ENCODE results near the gene TLX2.

The TLX2 gene

DNA sequence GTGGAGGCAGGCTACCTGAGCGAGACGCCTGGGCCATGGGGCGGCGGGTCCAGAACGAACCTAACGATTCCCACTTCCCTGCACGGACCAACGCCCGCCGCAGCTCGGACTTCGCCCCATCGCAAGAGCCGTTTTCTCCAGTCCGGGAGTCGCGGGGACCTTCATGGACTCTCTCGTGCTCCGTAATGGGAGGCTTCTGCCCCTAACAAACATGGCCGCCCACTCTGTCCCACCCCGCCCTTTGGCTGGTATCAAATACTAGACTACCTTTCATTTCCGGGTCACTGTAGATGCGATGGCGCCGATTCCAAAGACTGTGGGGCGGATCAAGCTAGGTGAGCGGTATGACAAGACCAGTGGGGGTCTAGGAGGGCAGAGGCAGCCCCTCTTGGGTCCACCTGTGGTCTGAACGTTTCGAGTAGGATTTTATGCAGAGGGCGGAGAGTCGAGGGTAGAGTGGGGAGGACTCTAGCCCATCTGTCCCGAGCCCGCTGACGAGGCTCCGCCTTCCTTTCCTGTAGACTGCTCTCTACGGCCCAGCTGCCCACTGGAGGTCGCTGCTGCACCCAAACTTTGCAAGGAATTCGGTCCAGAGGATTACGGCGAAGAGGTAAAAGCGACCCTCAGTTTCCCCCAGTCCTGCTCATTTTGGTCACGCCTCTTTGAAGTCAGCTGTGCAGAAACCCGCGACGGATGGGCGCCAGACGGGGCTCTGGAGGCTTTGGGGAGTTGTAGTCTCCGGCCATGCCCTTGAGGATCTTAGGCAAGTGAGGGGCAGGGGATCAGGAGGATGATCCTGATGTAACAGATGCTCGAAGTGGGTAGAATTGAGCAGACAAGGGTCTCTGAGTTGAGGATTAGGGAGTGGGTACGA, 31.2 kb upstream of the TLX2 start, which contains the start of the genes CCDC142 and TTC31:
CCDC142 (minus strand) TSS at position 198 of the 874 bp plus-strand sequence; CDS start at position 37, 161 bp downstream.
TTC31 (plus strand) TSS at position 281 of the 874 bp plus-strand sequence; CDS start at position 296, 15 bp downstream.
- ChIA-PET POLR2A (interaction anchor here (1.0 to 4.0 kb wide), 16 partner anchors 11 to 746 kb away, joined by 3 to 37 read pairs (median 4); partner anchors contain the start of genes AUP1, DQX1, HTRA2 and INO80B), CTCF (interaction anchor here (0.7 to 5.0 kb wide), 20 partner anchors 8 to 136 kb away, joined by 3 to 72 read pairs (median 4); partner anchors contain the start of genes AUP1, HTRA2 and MRPL53)
- peak within 1 kb of the TSS; percentile 74 for H3K27ac ChIP-seq (ENCODE audit: extremely low read depth, low read depth, low read length)
- no peaks in the 10 kb centered on the region for H3K9me3 ChIP-seq (ENCODE audit: control insufficient read depth, insufficient read depth, low read depth, low read length)
- peaks cover 41 to 47% of the 10 kb centered on the region in 2 experiments for H3K36me3 ChIP-seq (ENCODE audit: control insufficient read depth in 2 of 2, insufficient read depth in 1 of 2, low read length in 2 of 2)
- peak within 1 kb of the TSS; percentile 92 for H3K4me3 ChIP-seq (ENCODE audit: low read depth, low read length)
- no peaks in the 10 kb centered on the region for H3K4me1 ChIP-seq (ENCODE audit: control insufficient read depth, insufficient read depth, low read length)
- TF ChIP-seq ZNF473 (tag by site-specific recombination; IDR thresholded peaks at IDR 0.05), result no peak
- TF ChIP-seq GLI2 (tag by site-specific recombination; IDR thresholded peaks at IDR 0.05; ENCODE audit: borderline replicate concordance, low read depth), result no peak
- TF ChIP-seq BCL11A (tag by site-specific recombination; IDR thresholded peaks at IDR 0.05; ENCODE audit: low read depth), result no peak
- TF ChIP-seq ZNF175 (tag by site-specific recombination; IDR thresholded peaks at IDR 0.05), result no peak
- no peak for TF ChIP-seq TRIM28 (IDR thresholded peaks at IDR 0.05; ENCODE audit: borderline replicate concordance, low read length)
- TF ChIP-seq, protein P1, sequence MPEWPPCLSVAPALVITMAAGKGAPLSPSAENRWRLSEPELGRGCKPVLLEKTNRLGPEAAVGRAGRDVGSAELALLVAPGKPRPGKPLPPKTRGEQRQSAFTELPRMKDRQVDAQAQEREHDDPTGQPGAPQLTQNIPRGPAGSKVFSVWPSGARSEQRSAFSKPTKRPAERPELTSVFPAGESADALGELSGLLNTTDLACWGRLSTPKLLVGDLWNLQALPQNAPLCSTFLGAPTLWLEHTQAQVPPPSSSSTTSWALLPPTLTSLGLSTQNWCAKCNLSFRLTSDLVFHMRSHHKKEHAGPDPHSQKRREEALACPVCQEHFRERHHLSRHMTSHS (tag by site-specific recombination; IDR thresholded peaks at IDR 0.05), result no peak
- TF ChIP-seq ZNF426 (tag by site-specific recombination; IDR thresholded peaks at IDR 0.05), result no peak
- no peak; the same call in 1 of the 2 replicates for TF ChIP-seq KLF9 (tag by site-specific recombination; IDR thresholded peaks at IDR 0.05; ENCODE audit: low read depth)
- TF ChIP-seq ZNF112 (tag by site-specific recombination; IDR thresholded peaks at IDR 0.05), result no peak
- TF ChIP-seq ZNF132 (tag by site-specific recombination; IDR thresholded peaks at IDR 0.05; ENCODE audit: borderline replicate concordance), result no peak
- TF ChIP-seq ZBTB48 (tag by site-specific recombination; IDR thresholded peaks at IDR 0.05), result no peak; the same call in 1 of the 2 replicates
- TF ChIP-seq ZNF274 (IDR thresholded peaks at IDR 0.05; ENCODE audit: low read length), result no peak
- no peak for TF ChIP-seq ZNF274 (tag by site-specific recombination; IDR thresholded peaks at IDR 0.05; ENCODE audit: borderline replicate concordance)
- TF ChIP-seq, protein P2, sequence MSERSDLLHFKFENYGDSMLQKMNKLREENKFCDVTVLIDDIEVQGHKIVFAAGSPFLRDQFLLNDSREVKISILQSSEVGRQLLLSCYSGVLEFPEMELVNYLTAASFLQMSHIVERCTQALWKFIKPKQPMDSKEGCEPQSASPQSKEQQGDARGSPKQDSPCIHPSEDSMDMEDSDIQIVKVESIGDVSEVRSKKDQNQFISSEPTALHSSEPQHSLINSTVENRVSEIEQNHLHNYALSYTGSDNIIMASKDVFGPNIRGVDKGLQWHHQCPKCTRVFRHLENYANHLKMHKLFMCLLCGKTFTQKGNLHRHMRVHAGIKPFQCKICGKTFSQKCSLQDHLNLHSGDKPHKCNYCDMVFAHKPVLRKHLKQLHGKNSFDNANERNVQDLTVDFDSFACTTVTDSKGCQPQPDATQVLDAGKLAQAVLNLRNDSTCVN (tag by site-specific recombination; optimal IDR thresholded peaks at IDR 0.05), result no peak
- no peak for TF ChIP-seq ZBTB7A (tag by site-specific recombination; IDR thresholded peaks at IDR 0.05; ENCODE audit: low read depth)
- TF ChIP-seq ZIC2 (tag by site-specific recombination; IDR thresholded peaks at IDR 0.05), result no peak; the same call in 1 of the 2 replicates
- no peak for TF ChIP-seq ZNF530 (tag by site-specific recombination; IDR thresholded peaks at IDR 0.05; ENCODE audit: low read depth)
- peak; percentile 64; the same call in 1 of the 2 replicates for TF ChIP-seq ZBTB20 (tag by site-specific recombination; IDR thresholded peaks at IDR 0.05)
- TF ChIP-seq, protein P3, sequence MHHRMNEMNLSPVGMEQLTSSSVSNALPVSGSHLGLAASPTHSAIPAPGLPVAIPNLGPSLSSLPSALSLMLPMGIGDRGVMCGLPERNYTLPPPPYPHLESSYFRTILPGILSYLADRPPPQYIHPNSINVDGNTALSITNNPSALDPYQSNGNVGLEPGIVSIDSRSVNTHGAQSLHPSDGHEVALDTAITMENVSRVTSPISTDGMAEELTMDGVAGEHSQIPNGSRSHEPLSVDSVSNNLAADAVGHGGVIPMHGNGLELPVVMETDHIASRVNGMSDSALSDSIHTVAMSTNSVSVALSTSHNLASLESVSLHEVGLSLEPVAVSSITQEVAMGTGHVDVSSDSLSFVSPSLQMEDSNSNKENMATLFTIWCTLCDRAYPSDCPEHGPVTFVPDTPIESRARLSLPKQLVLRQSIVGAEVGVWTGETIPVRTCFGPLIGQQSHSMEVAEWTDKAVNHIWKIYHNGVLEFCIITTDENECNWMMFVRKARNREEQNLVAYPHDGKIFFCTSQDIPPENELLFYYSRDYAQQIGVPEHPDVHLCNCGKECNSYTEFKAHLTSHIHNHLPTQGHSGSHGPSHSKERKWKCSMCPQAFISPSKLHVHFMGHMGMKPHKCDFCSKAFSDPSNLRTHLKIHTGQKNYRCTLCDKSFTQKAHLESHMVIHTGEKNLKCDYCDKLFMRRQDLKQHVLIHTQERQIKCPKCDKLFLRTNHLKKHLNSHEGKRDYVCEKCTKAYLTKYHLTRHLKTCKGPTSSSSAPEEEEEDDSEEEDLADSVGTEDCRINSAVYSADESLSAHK (tag by site-specific recombination; IDR thresholded peaks at IDR 0.05), result no peak
- TF ChIP-seq ZNF629 (tag by site-specific recombination; IDR thresholded peaks at IDR 0.05), result peak; percentile 62; the same call in 1 of the 2 replicates
- no peak for TF ChIP-seq ZNF510 (tag by site-specific recombination; IDR thresholded peaks at IDR 0.05; ENCODE audit: insufficient replicate concordance)
- no peak for TF ChIP-seq ZNF121 (tag by site-specific recombination; IDR thresholded peaks at IDR 0.05)
- TF ChIP-seq ZNF670 (tag by site-specific recombination; IDR thresholded peaks at IDR 0.05; ENCODE audit: low read depth), result no peak
- peak; percentile 63 for TF ChIP-seq ZNF2 (tag by site-specific recombination; IDR thresholded peaks at IDR 0.05)
- TF ChIP-seq ZNF529 (tag by site-specific recombination; IDR thresholded peaks at IDR 0.05; ENCODE audit: insufficient replicate concordance), result no peak
- no peak for TF ChIP-seq ZNF239 (tag by site-specific recombination; IDR thresholded peaks at IDR 0.05)
- no peak for TF ChIP-seq BCL11B (tag by site-specific recombination; IDR thresholded peaks at IDR 0.05; ENCODE audit: low read depth)
- peak; percentile 51 for TF ChIP-seq GLIS1 (tag by site-specific recombination; IDR thresholded peaks at IDR 0.05)
- TF ChIP-seq, protein P4, sequence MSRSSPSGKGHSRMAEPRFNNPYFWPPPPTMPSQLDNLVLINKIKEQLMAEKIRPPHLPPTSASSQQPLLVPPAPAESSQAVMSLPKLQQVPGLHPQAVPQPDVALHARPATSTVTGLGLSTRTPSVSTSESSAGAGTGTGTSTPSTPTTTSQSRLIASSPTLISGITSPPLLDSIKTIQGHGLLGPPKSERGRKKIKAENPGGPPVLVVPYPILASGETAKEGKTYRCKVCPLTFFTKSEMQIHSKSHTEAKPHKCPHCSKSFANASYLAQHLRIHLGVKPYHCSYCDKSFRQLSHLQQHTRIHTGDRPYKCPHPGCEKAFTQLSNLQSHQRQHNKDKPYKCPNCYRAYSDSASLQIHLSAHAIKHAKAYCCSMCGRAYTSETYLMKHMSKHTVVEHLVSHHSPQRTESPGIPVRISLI (tag by site-specific recombination; IDR thresholded peaks at IDR 0.05), result no peak
- TF ChIP-seq ZSCAN16 (tag by site-specific recombination; IDR thresholded peaks at IDR 0.05), result no peak
- no peak for TF ChIP-seq ZNF768 (tag by site-specific recombination; IDR thresholded peaks at IDR 0.05)
- TF ChIP-seq ZNF133 (tag by site-specific recombination; IDR thresholded peaks at IDR 0.05), result no peak
- TF ChIP-seq KLF1 (tag by site-specific recombination; IDR thresholded peaks at IDR 0.05), result peak; percentile 42

All from HEK293 (cell line).